Measurements from ENCODE around the gene ETS2. TPM values are rescaled to one million over a fixed set of nuclear protein-coding genes. Genes with fewer than 3 reads are reported as not detected.
A peak's percentile ranks its signal among the peaks of the same experiment; 100 is the strongest.

ETS2 gene
- total and polyA plus RNA-seq, 5 experiments from 2014 or later = 4.7 to 14.8 (median 6.6) TPM

DNA sequence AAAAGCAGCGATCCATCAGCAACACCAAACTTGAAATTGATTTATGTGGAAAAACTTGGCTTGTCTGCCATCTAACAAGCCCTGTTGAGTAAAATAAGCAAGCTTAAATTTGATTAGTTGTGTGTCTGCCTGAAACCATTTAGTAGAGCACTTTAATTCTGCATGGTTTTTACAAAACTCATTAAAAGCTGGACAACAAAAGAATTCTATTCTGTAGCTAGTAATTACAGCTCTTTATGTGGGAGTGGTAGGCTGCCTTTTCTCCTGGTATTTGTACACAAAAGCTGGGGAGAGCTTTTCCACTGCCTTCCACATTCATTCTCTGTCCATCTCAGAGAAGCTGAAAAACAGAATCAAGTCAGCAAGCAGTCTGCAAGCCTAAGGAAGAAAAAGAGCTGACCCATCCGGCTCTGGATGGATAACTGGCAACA lies 1.7 kb downstream of the ETS2 start:
- DNase-seq (no peak), ATAC-seq (no peak)
- no peaks in the 10 kb centered on the region for H3K27me3 Mint-ChIP-seq
- H3K4me1 Mint-ChIP-seq = peaks cover 13 to 41% (median 36%) of the 10 kb centered on the region in 4 donors
- POLR2A ChIA-PET = interaction anchor here (0.6 kb wide), 1 partner anchor 45 kb away, joined by 3 read pairs; no protein-coding TSS in a partner anchor
- H3K27ac Mint-ChIP-seq = peak overlapping the region in 8 of 10 donors; percentile 62 to 88 (median 74)
- no peaks in the 10 kb centered on the region for H3K9me3 Mint-ChIP-seq
- peaks cover 0 to 24% (median 6%) of the 10 kb centered on the region in 3 donors for H3K36me3 Mint-ChIP-seq
- peak overlapping the region; percentile 78 to 92 (median 88) for H3K4me3 Mint-ChIP-seq

- POLR2A ChIA-PET = no interaction called here
- DNase-seq (no peak), ATAC-seq (no peak)
- no peaks in the 10 kb centered on the region for H3K27me3 Mint-ChIP-seq
- H3K36me3 Mint-ChIP-seq = peaks cover 0 to 27% (median 9%) of the 10 kb centered on the region in 3 donors
- peak overlapping the region in 9 of 10 donors; percentile 25 to 89 (median 71) for H3K27ac Mint-ChIP-seq
- peak overlapping the region in 8 of 10 donors; percentile 74 to 89 (median 86) for H3K4me3 Mint-ChIP-seq
- H3K4me1 Mint-ChIP-seq = peaks cover 13 to 41% (median 36%) of the 10 kb centered on the region in 4 donors
- no peaks in the 10 kb centered on the region for H3K9me3 Mint-ChIP-seq
Observed at GRCh38 chr21:38807986-38808385, 2.3 kb downstream of the ETS2 start.

DNA sequence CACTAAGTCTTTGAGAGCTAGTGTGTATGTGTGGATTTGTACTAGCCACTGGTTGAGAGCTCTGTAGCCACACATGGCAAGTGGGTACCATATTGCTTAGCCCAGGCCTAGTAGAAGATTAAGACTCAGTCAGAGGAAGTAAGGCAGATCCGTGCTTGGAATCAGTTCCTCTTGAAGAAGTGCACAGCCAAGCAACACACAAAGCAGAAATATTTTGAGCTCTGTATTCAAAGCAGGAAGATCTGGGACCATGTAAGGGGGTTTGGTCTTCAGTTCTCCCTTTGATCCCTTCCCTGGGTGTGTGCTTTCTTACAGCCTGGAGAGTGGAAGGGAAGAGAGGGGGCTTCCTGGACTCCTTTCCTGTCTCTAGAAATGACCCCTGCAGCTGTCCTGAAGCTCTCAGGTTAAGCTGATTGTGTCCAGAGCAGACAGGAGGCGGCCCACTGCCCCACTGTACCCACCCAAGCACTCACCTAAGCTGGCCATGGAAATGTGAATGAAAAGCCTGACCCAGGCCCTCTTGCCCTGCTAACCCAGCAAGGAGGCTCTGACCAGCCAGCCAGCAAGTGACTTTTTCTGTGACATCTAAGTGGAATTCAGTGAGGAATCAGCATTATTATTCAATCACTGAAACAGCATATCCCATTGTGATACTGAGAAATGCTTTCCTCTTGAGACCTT lies 3.6 kb downstream of the ETS2 start:
- H3K27me3 Mint-ChIP-seq = no peaks in the 10 kb centered on the region
- H3K27ac Mint-ChIP-seq = peak overlapping the region in 6 of 10 donors; percentile 14 to 77 (median 59)
- no peak overlapping the region for H3K4me3 Mint-ChIP-seq
- no peak for DNase-seq
- H3K36me3 Mint-ChIP-seq = peaks cover 0 to 39% (median 17%) of the 10 kb centered on the region in 3 donors
- no peak for ATAC-seq
- POLR2A ChIA-PET = interaction anchor here (1.0 kb wide), 1 partner anchor 43 kb away, joined by 3 read pairs; no protein-coding TSS in a partner anchor
- no peaks in the 10 kb centered on the region for H3K9me3 Mint-ChIP-seq
- H3K4me1 Mint-ChIP-seq = peaks cover 15 to 41% (median 34%) of the 10 kb centered on the region in 4 donors

GRCh38 chr21:38810034-38810825 lies 4.5 kb downstream of the ETS2 start:
- POLR2A ChIA-PET = no interaction called here
- Mint-ChIP-seq H3K36me3 (peaks cover 6 to 47% (median 26%) of the 10 kb centered on the region in 3 donors), H3K27ac (peak overlapping the region in 5 of 10 donors; percentile 11 to 53 (median 35)), H3K4me1 (peaks cover 13 to 36% (median 29%) of the 10 kb centered on the region in 4 donors), H3K4me3 (no peak overlapping the region), H3K27me3 (no peaks in the 10 kb centered on the region), H3K9me3 (no peaks in the 10 kb centered on the region)
- DNase-seq (no peak), ATAC-seq (no peak)

- Mint-ChIP-seq H3K9me3 (no peaks in the 10 kb centered on the region), H3K36me3 (peaks cover 8 to 53% (median 28%) of the 10 kb centered on the region in 3 donors), H3K27me3 (no peaks in the 10 kb centered on the region), H3K4me3 (no peak overlapping the region), H3K27ac (peak overlapping the region in 1 of 10 donors; percentile 37), H3K4me1 (peaks cover 13 to 36% (median 29%) of the 10 kb centered on the region in 4 donors)
- POLR2A ChIA-PET = no interaction called here
- DNase-seq = no peak
- no peak for ATAC-seq
Observed at GRCh38 chr21:38810826-38811164, 5.1 kb downstream of the ETS2 start.

- POLR2A ChIA-PET = no interaction called here
- H3K4me1 Mint-ChIP-seq = peaks cover 13 to 36% (median 28%) of the 10 kb centered on the region in 4 donors
- ATAC-seq (no peak), DNase-seq (no peak)
- H3K27ac Mint-ChIP-seq = peak overlapping the region in 2 of 10 donors; percentile 59 to 60
- H3K36me3 Mint-ChIP-seq = peaks cover 8 to 56% (median 29%) of the 10 kb centered on the region in 3 donors
- H3K9me3 Mint-ChIP-seq = no peaks in the 10 kb centered on the region
- H3K4me3 Mint-ChIP-seq = no peak overlapping the region
- H3K27me3 Mint-ChIP-seq = no peaks in the 10 kb centered on the region
Observed at GRCh38 chr21:38811257-38811656, 5.5 kb downstream of the ETS2 start.

GRCh38 chr21:38813143-38813542 lies 7.4 kb downstream of the ETS2 start:
- Mint-ChIP-seq H3K4me3 (no peak overlapping the region), H3K27ac (no peak overlapping the region), H3K27me3 (no peaks in the 10 kb centered on the region), H3K9me3 (no peaks in the 10 kb centered on the region), H3K36me3 (peaks cover 17 to 75% (median 47%) of the 10 kb centered on the region in 3 donors), H3K4me1 (peaks cover 6 to 19% (median 11%) of the 10 kb centered on the region in 4 donors)
- DNase-seq (no peak), ATAC-seq (no peak)
- POLR2A ChIA-PET = no interaction called here

GRCh38 chr21:38813547-38813946 lies 7.8 kb downstream of the ETS2 start:
- Mint-ChIP-seq H3K36me3 (peaks cover 17 to 79% (median 52%) of the 10 kb centered on the region in 3 donors), H3K27me3 (no peaks in the 10 kb centered on the region), H3K4me1 (peaks cover 2 to 15% (median 7%) of the 10 kb centered on the region in 4 donors), H3K9me3 (no peaks in the 10 kb centered on the region), H3K4me3 (no peak overlapping the region), H3K27ac (no peak overlapping the region)
- POLR2A ChIA-PET = no interaction called here
- ATAC-seq (no peak), DNase-seq (no peak)

DNA sequence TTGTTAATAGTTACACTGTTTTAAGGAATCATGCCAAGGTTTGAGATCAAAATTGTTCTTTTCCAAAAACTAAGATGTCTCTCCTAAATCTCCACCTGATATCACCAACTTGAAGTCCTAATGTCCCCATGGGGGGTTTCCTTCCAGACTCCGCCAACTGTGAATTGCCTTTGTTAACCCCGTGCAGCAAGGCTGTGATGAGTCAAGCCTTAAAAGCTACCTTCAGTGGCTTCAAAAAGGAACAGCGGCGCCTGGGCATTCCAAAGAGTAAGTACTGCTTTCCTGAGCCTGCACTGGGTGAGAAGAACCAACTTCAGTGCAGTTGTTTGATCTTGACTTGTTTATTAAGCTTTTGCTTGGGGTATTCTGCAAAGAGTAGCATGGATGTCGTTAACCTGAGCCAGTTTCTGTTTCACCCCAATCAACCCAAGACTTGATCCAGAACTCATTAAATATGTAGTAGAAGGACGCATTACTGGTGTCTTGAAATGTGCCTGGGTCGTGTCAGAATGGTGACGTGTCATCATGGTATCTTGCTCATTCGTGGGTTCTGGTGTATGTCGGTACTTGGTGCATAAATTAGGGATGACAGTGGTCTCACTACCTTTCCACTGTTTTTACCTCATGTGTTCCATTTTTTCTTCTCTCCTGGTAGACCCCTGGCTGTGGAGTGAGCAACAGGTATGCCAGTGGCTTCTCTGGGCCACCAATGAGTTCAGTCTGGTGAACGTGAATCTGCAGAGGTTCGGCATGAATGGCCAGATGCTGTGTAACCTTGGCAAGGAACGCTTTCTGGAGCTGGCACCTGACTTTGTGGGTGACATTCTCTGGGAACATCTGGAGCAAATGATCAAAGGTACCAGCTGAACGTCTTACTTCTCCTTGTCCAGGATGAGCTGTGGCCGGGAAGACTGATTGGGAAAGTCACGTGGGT lies 8.7 kb downstream of the ETS2 start:
- POLR2A ChIA-PET = no interaction called here
- peaks cover 0 to 4% (median 0%) of the 10 kb centered on the region in 9 donors for H3K9me3 Mint-ChIP-seq
- peak overlapping the region in 1 of 10 donors; percentile 39 for H3K27ac Mint-ChIP-seq
- H3K27me3 Mint-ChIP-seq = no peaks in the 10 kb centered on the region
- H3K4me1 Mint-ChIP-seq = peaks cover 1 to 8% (median 2%) of the 10 kb centered on the region in 4 donors
- ATAC-seq = no peak
- H3K4me3 Mint-ChIP-seq = no peak overlapping the region
- DNase-seq = no peak
- peaks cover 22 to 87% (median 58%) of the 10 kb centered on the region in 3 donors for H3K36me3 Mint-ChIP-seq

GRCh38 chr21:38815060-38815405 lies 9.3 kb downstream of the ETS2 start:
- H3K36me3 Mint-ChIP-seq = peaks cover 22 to 90% (median 59%) of the 10 kb centered on the region in 3 donors
- no peaks in the 10 kb centered on the region for H3K27me3 Mint-ChIP-seq
- peak overlapping the region in 1 of 10 donors; percentile 39 for H3K27ac Mint-ChIP-seq
- no peak for DNase-seq
- H3K4me1 Mint-ChIP-seq = peaks cover 0 to 6% (median 2%) of the 10 kb centered on the region in 4 donors
- POLR2A ChIA-PET = no interaction called here
- H3K4me3 Mint-ChIP-seq = no peak overlapping the region
- H3K9me3 Mint-ChIP-seq = peaks cover 0 to 4% (median 0%) of the 10 kb centered on the region in 9 donors
- ATAC-seq = no peak

GRCh38 chr21:38816400-38816977 lies 10.8 kb downstream of the ETS2 start:
- H3K9me3 Mint-ChIP-seq = peaks cover 0 to 4% (median 0%) of the 10 kb centered on the region in 9 donors
- POLR2A ChIA-PET = no interaction called here
- H3K27me3 Mint-ChIP-seq = no peaks in the 10 kb centered on the region
- peaks cover 22 to 90% (median 64%) of the 10 kb centered on the region in 3 donors for H3K36me3 Mint-ChIP-seq
- H3K27ac Mint-ChIP-seq = no peak overlapping the region
- H3K4me1 Mint-ChIP-seq = peaks cover 0 to 2% (median 0%) of the 10 kb centered on the region in 4 donors
- DNase-seq (no peak), ATAC-seq (no peak)
- H3K4me3 Mint-ChIP-seq = no peak overlapping the region
